Lower leg skin (tissue), 4 donors: Measurements from ENCODE around the gene TDRD7. TPM values are rescaled to one million over a fixed set of nuclear protein-coding genes. Genes with fewer than 3 reads are reported as not detected.

Source experiments
- DNase-seq, 2 donors: peaks; one replicate each; pipeline ENCODE4 v3.0.0-alpha.2; 2019; ENCODE audit warnings: low spot score in 2 of 2
- H3K4me3 ChIP-seq: fragments of 200-600 bp; sonication (generic); 2 replicates; pipeline ENCODE4 v1.5.1; 2017; ENCODE audit warnings: mild to moderate bottlenecking, low read depth; ENCODE audit not compliant: poor library complexity, severe bottlenecking
- POLR2A ChIP-seq, 2 donors: fragments of 450-650 bp; IDR thresholded peaks; one replicate each; pipeline ENCODE4 v1.6.1; 2016 to 2017; ENCODE audit warnings: antibody characterized with exemption in 2 of 2, mild to moderate bottlenecking in 1 of 2, moderate library complexity in 1 of 2
- WGBS, 2 donors: methylation state at CpG; one replicate each; pipeline ENCODE4 v1.1.5; 2018; 5-methylcytosine and 5-hydroxymethylcytosine counted together
- intact Hi-C: fragments of 100-400 bp; cut with DNase I; formaldehyde crosslinking; loops from one replicate; pipeline ENCODE4 v1.15.0; 2023; ENCODE audit warnings: low total_unique reads
- total RNA-seq, 4 donors: library from RNA; depleted of rRNA; stranded (reverse); fragments of >200 nt; gene quantifications; one replicate each; pipeline ENCODE4 v1.1.0, GENCODE V29; 2016
- TF ChIP-seq, protein P1 (sequence below), 3 donors: fragments of 450-650 bp; IDR thresholded peaks; one replicate each; pipeline ENCODE4 v1.5.1; 2016; ENCODE audit warnings: antibody characterized with exemption in 3 of 3, mild to moderate bottlenecking in 3 of 3, moderate library complexity in 2 of 3

The TDRD7 gene
- total RNA-seq, 4 donors from 2014 or later = 3.6 to 8.2 (median 6.4) TPM

DNA sequence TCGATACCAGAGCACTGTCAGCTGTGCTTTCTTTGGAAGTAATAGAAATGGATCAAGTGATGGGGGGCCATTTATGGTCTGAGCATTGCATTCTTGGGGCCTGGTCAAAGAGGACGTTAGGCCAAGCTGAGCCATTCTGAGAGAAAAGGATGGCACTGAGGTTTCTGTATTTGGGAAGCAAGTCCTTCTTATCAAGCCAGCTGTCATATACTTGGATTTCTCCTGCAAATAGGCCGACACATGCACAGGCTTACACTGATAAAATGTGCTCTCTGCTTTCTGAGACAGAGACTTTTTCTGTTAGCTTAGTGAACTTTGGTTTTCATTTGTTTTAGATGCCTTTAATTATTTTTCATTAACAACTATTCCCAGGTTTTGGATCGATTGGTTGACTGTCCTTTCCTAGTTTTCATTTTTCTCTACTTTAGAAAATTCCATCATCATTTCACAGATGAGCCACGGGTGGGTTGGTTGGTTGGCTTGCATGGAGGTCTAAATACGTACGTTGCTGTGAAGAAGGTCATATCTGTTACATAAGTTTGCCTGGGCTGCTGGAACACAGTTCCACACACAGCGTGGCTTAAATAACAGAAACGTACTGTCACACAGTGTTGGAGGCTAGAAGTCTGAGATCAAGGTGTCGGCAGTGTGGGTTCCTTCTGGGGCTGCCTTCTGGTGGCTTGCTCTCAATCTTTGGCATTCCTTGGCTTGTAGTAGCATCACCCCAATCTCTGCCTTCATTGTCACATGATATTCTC lies 109.9 kb downstream of the TDRD7 start:
- intact Hi-C loops = no loop called here
- TF ChIP-seq POLR2A (IDR thresholded peaks at IDR 0.05) = no peak
- DNase-seq = peak in 1 of 2 donors; percentile 43
- 86 to 90% methylated on average over 10 of the region's 10 CpGs for WGBS, 2 donors
- no peak overlapping the region for H3K4me3 ChIP-seq

DNA sequence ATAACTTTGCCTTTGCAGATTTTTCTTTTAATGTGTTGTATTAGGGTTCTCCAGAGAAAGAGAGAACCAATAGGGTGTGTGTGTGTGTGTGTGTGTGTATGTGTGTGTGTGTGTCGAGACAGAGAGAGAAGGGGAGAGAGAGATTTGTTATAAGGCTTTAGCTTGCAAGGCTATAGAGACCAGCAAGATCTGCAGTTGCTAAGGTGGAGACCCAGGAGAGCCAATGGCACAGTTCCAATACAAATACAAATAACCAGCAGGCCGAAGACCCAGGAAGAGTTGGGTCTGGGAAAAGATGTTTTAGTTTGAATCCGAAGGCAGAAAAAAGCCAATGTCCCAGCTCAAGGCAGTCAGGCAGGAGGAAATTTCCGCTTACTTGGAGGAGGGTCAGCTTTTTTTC lies 112.5 kb downstream of the TDRD7 start:
- WGBS, 2 donors = 71 to 92% methylated on average over 4 of the region's 4 CpGs
- TF ChIP-seq POLR2A (IDR thresholded peaks at IDR 0.05) = no peak
- TF ChIP-seq, protein P1, sequence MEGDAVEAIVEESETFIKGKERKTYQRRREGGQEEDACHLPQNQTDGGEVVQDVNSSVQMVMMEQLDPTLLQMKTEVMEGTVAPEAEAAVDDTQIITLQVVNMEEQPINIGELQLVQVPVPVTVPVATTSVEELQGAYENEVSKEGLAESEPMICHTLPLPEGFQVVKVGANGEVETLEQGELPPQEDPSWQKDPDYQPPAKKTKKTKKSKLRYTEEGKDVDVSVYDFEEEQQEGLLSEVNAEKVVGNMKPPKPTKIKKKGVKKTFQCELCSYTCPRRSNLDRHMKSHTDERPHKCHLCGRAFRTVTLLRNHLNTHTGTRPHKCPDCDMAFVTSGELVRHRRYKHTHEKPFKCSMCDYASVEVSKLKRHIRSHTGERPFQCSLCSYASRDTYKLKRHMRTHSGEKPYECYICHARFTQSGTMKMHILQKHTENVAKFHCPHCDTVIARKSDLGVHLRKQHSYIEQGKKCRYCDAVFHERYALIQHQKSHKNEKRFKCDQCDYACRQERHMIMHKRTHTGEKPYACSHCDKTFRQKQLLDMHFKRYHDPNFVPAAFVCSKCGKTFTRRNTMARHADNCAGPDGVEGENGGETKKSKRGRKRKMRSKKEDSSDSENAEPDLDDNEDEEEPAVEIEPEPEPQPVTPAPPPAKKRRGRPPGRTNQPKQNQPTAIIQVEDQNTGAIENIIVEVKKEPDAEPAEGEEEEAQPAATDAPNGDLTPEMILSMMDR (IDR thresholded peaks at IDR 0.05) = no peak
- intact Hi-C loops = no loop called here
- DNase-seq = no peak
- no peak overlapping the region for H3K4me3 ChIP-seq

DNA sequence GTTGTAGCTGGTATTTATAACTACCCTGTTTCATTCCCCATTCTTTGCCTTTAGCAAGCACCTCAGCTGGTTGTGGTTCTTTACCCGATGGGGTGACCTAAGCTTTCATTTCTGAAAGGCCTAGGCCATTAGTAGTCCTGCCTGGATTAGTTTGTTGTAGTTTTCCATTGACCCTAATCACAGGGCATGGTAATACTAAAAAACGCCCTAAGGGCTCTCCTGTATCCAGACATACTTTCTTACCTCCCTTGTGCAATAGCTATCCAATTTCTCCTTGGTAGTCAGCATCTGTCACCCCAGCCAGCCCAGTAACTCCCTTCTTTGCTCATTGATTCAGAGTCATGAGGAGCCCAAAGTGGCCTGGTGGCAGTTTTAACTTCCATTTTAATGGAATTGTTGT lies 113.6 kb downstream of the TDRD7 start:
- peak in 1 of 2 donors; percentile 53 for DNase-seq
- WGBS, 2 donors = 69 to 80% methylated on average over 2 of the region's 2 CpGs
- intact Hi-C loops = no loop called here
- TF ChIP-seq, protein P1 (IDR thresholded peaks at IDR 0.05) = no peak
- no peak overlapping the region for H3K4me3 ChIP-seq

DNA sequence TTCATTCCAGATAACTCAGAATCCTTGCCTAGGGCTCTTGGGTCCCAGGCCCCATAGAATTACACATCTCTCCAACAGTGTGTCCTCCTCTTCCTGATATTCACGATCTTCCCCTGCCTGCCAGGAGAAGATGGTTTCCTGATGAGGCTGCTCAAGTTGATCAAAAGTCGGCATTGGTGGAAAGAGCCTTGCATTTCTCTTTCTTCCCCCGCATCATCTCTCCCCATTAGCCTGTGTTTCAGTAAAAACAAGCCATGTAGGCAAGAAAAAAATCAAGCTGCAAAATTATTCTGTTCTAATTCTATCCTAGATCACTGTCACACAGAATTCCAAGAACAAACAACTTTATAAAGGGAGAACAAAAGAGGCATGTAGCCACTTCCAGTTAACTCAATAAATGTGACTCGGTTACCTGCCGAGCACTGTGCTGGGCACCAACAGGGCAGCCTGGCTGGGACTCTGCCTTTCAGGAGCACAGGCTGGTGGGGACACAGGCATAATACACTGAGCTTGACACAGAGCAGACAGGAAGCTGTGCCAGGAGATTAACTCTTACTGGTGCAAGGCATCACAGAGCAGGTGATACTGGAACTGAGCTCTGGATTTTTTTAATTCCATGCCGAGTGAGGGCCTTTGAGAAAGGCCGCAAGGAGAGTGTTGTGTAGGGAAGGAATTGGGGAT lies 115.1 kb downstream of the TDRD7 start:
- DNase-seq = peak in 1 of 2 donors; percentile 26
- TF ChIP-seq, protein P1 (IDR thresholded peaks at IDR 0.05) = no peak
- no peak for TF ChIP-seq POLR2A (IDR thresholded peaks at IDR 0.05)
- no peak overlapping the region for H3K4me3 ChIP-seq
- intact Hi-C loops = no loop called here
- WGBS, 2 donors = 84 to 87% methylated on average over 7 of the region's 7 CpGs

DNA sequence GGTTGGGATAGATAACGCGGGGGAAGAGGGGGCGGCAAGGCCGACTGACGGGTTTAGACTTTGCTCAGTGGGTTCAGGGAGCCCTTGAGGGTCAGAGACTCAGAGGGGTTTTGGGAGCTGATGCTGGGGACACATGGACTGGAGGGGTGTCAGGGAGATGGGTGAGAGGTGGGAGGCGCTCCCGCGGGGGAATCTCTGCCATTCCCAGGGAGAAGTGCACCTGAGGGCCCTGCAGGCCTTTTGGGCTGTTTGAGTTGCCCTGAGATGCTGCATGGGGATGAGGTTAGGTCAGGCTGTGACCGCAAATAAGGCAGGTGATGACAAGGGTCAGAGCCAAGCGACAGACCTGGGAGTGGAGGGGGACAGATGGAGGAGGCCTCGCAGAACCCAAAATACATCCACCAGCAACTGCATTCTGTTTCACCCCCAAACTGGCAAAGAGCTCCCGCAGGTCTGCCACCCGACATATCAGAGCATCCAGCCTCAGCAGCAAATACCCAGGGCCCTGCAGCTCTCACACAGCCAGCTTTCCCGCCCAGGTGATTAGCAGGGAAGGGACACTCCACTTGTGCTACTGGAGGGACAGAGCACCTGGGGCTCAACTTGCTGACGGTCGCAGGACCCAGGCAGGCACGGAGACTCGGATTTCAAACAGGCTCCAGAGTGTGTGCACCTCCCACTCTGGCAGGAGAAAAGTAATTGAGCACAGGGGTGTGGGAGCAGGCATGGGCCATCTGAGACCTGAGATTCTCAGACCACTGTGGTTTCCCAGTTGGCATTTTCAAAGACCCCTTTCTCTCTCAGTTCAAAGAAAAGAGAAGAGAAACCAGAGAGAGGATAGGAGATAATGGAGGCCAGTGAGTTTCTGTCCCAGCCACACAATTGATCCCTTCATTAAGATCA lies 116.0 kb downstream of the TDRD7 start:
- intact Hi-C loops = no loop called here
- peak in 1 of 2 donors; percentile 76 for DNase-seq
- no peak overlapping the region for H3K4me3 ChIP-seq
- TF ChIP-seq POLR2A (IDR thresholded peaks at IDR 0.05) = no peak
- TF ChIP-seq, protein P1 (IDR thresholded peaks at IDR 0.05) = no peak
- WGBS, 2 donors = 77 to 78% methylated on average over 18 of the region's 18 CpGs
